GM21717 (cell line): ENCODE results near the gene TARBP1.

Experiments
- ATAC-seq: cut with Tn5 transposase; IDR thresholded peaks from one replicate; pipeline ENCODE4 v1.9.1; 2021; ENCODE audit warnings: mild to moderate bottlenecking, moderate library complexity; ENCODE audit not compliant: unreplicated experiment

The TARBP1 gene

GRCh38 chr1:234355782-234356510, 123.0 kb downstream of the TARBP1 start:
- ATAC-seq: no peak

- no peak for ATAC-seq
Observed at GRCh38 chr1:234348964-234349363, 130.0 kb downstream of the TARBP1 start.

- no peak for ATAC-seq
Observed at GRCh38 chr1:234345237-234345636, 133.7 kb downstream of the TARBP1 start.

- no peak for ATAC-seq
Observed at GRCh38 chr1:234342774-234343173, 136.2 kb downstream of the TARBP1 start.
